GM12892 (cell line): Measurements from ENCODE around the gene ODAPH.

Experiments used
- POLR2A ChIP-seq: IDR thresholded peaks from 2 replicates; pipeline ENCODE4 v1.6.1; 2011; ENCODE audit warnings: low read depth, low read length, control low read depth
- POLR2AphosphoS5 ChIP-seq: IDR thresholded peaks from 2 replicates; pipeline ENCODE4 v1.6.1; 2011; ENCODE audit warnings: low read depth, low read length, control low read depth
- TAF1 ChIP-seq: IDR thresholded peaks from 2 replicates; pipeline ENCODE4 v1.6.1; 2011; ENCODE audit warnings: low read depth, mild to moderate bottlenecking, control low read depth, low read length, borderline replicate concordance

GRCh38 chr4:75596061-75596460 is 40.2 kb downstream of the ODAPH start:
- TF ChIP-seq POLR2A: no peak
- TF ChIP-seq POLR2AphosphoS5: no peak
- no peak for TF ChIP-seq TAF1
